ENCODE results near the gene CFAP20DC. TPM values are rescaled to one million over a fixed set of nuclear protein-coding genes. Genes with fewer than 3 reads are reported as not detected.
"Not testable (repeated sequence)": the region's sequence is repeated elsewhere in the genome, so short reads cannot be mapped to it uniquely, and the experiment has no call there.

Gene CFAP20DC
- total and polyA plus RNA-seq, 11 donors = 0.07 to 0.27 (median 0.11) TPM; not detected in 5

DNA sequence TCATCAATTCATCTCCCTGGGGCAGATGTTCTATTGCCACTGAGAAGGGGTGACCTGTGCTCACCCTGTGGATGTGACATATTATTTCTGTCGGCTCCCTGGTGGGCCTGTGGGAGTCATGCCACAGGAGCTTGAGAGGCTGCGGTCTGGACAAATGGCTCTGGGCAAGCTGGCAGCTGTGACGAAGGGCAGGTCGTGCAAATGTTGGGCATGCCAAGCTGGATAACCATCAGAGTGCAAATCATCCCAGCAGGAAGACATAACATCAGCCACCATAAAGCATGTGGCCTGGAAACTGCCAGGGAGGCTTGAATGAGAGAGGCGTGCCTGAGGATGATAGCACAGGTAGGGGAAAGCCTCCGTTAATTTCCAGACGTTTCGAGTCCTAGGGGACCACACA lies 338.0 kb downstream of the CFAP20DC start:
- TF ChIP-seq, protein P1, sequence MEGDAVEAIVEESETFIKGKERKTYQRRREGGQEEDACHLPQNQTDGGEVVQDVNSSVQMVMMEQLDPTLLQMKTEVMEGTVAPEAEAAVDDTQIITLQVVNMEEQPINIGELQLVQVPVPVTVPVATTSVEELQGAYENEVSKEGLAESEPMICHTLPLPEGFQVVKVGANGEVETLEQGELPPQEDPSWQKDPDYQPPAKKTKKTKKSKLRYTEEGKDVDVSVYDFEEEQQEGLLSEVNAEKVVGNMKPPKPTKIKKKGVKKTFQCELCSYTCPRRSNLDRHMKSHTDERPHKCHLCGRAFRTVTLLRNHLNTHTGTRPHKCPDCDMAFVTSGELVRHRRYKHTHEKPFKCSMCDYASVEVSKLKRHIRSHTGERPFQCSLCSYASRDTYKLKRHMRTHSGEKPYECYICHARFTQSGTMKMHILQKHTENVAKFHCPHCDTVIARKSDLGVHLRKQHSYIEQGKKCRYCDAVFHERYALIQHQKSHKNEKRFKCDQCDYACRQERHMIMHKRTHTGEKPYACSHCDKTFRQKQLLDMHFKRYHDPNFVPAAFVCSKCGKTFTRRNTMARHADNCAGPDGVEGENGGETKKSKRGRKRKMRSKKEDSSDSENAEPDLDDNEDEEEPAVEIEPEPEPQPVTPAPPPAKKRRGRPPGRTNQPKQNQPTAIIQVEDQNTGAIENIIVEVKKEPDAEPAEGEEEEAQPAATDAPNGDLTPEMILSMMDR (IDR thresholded peaks at IDR 0.05) = no peak
- no peak for TF ChIP-seq POLR2A (IDR thresholded peaks at IDR 0.05)
- H3K36me3 ChIP-seq = no peaks in the 10 kb centered on the region

GRCh38 chr3:58708983-58709382 lies 340.8 kb downstream of the CFAP20DC start:
- ATAC-seq; H3K27me3 ChIP-seq; H3K9me3 ChIP-seq; H3K36me3 ChIP-seq; intact Hi-C loops (cut with DNase I); DNase-seq; H3K27ac ChIP-seq; H3K4me3 ChIP-seq; H3K4me1 ChIP-seq: not testable (repeated sequence)
- WGBS, 4 donors = 78 to 90% (median 85%) methylated on average over 3 of the region's 3 CpGs

More for the DNA sequence above, 338.0 kb downstream of the CFAP20DC start:
- Histone ChIP-seq H3K9me3 (no peaks in the 10 kb centered on the region), H3K4me1 (no peaks in the 10 kb centered on the region), H3K27me3 (no peaks in the 10 kb centered on the region), H3K4me3 (no peak overlapping the region), H3K27ac (no peak overlapping the region)
- intact Hi-C loops (cut with DNase I) = no loop called here
- no peak for DNase-seq
- no peak for ATAC-seq
- WGBS, 4 donors = 75 to 85% (median 79%) methylated on average over 8 of the region's 8 CpGs

DNA sequence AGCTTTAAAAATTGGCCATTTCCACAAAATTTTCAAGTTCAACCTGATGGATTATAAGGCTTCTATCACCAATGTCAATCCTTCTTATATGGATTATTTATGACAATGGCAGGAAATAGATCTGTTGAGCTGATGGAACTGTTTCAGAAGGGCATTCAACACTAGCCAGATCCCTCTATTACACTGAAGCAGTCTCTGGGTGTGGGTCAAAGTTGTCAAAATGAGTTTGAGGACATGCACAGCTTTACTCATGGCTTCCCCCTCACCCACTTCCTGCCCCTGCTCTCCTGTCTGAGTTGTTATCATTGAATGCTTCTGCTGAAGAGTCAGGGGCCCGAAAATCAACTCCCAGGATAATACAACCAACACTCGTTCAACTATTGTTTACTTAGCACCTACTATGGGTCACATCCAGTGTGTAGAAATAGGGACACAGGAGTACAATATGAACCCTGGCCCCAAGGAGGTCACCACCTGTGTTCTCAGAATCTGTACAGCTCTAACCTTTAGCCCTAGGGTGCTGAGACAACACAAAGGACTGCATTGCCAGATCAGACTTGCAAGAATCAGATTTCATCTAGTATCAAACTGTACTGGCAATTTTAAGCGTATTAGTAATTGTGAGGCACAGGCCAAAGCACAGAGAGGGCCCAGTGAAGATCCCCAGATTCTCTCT lies 341.6 kb downstream of the CFAP20DC start:
- no peaks in the 10 kb centered on the region for H3K36me3 ChIP-seq
- no peaks in the 10 kb centered on the region for H3K9me3 ChIP-seq
- H3K4me3 ChIP-seq = no peak overlapping the region
- 66 to 78% (median 70%) methylated on average over 3 of the region's 3 CpGs for WGBS, 4 donors
- H3K4me1 ChIP-seq = no peaks in the 10 kb centered on the region
- TF ChIP-seq, protein P1 (IDR thresholded peaks at IDR 0.05) = no peak
- no peak for TF ChIP-seq POLR2A (IDR thresholded peaks at IDR 0.05)
- intact Hi-C loops (cut with DNase I) = no loop called here
- H3K27ac ChIP-seq = no peak overlapping the region
- DNase-seq = no peak
- H3K27me3 ChIP-seq = no peaks in the 10 kb centered on the region
- no peak for ATAC-seq

DNA sequence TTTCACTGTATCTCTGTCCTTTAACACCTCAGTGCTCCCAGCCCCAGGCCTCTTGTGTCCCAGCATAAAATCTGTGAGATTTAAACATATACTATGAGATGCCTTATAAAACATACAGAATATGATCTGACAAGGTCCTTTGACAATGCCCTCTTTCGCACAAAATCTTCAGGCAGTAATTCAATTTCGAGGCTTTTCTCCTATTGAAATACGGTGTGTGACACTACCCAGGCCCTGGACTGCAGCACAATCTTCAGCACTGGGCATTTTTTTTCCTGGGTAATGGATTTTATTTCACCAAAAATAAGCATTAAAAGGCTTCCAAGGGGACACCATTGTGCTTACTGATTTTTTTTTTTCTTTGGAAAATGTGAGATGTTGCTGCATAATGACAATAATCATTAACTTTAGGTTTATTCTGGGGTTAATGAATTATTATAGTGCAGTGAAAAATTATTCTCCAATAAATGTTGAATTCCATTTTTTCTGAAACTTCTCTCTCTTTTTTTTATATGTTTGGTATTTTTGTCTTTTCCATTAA lies 342.4 kb downstream of the CFAP20DC start:
- TF ChIP-seq POLR2A (IDR thresholded peaks at IDR 0.05) = no peak
- TF ChIP-seq, protein P1 (IDR thresholded peaks at IDR 0.05) = no peak
- DNase-seq (no peak), ATAC-seq (no peak)
- H3K36me3 ChIP-seq = no peaks in the 10 kb centered on the region
- H3K27ac ChIP-seq = no peak overlapping the region
- no peak overlapping the region for H3K4me3 ChIP-seq
- intact Hi-C loops (cut with DNase I) = no loop called here
- 88 to 93% (median 91%) methylated on average over 3 of the region's 3 CpGs for WGBS, 4 donors
- no peaks in the 10 kb centered on the region for H3K9me3 ChIP-seq
- no peaks in the 10 kb centered on the region for H3K4me1 ChIP-seq
- H3K27me3 ChIP-seq = no peaks in the 10 kb centered on the region
